HuH-7 (cell line): ENCODE results near the gene SLC25A28.
"Not testable (repeated sequence)": the region's sequence is repeated elsewhere in the genome, so short reads cannot be mapped to it uniquely, and the experiment has no call there.

Experiments
- DNase-seq: peaks from one replicate; pipeline ENCODE4 v3.0.0; 2011; ENCODE audit warnings: low spot score

The SLC25A28 gene

GRCh38 chr10:99628923-99629624 lies 8.8 kb upstream of the SLC25A28 start:
- no peak for DNase-seq

- not testable (repeated sequence) for DNase-seq
These were observed 4.9 kb upstream of the SLC25A28 start for GRCh38 chr10:99625124-99625523.

GRCh38 chr10:99623919-99624318 lies 3.7 kb upstream of the SLC25A28 start:
- no peak for DNase-seq

GRCh38 chr10:99621454-99622251 lies 1.4 kb upstream of the SLC25A28 start:
- DNase-seq, result no peak

GRCh38 chr10:99620711-99621453 lies 643 bp upstream of the SLC25A28 start:
- DNase-seq, result peak; percentile 73

- no peak for DNase-seq
These were observed 994 bp downstream of the SLC25A28 start for GRCh38 chr10:99619090-99619800.

GRCh38 chr10:99617696-99618095 lies 2.5 kb downstream of the SLC25A28 start:
- no peak for DNase-seq

- no peak for DNase-seq
These were observed 4.8 kb downstream of the SLC25A28 start for GRCh38 chr10:99615426-99615825.

- peak; percentile 59 for DNase-seq
These were observed 7.9 kb downstream of the SLC25A28 start for GRCh38 chr10:99612167-99612831.

GRCh38 chr10:99611326-99611725 lies 8.9 kb downstream of the SLC25A28 start:
- no peak for DNase-seq

- DNase-seq, result no peak
These were observed 10.0 kb downstream of the SLC25A28 start for GRCh38 chr10:99610221-99610620.

- DNase-seq, result no peak
These were observed 11.1 kb downstream of the SLC25A28 start for GRCh38 chr10:99609186-99609585.

- DNase-seq, result no peak
These were observed 14.9 kb downstream of the SLC25A28 start for GRCh38 chr10:99605351-99605750.

- DNase-seq, result no peak
These were observed 15.4 kb downstream of the SLC25A28 start for GRCh38 chr10:99604862-99605261.

GRCh38 chr10:99598781-99599509 lies 21.3 kb downstream of the SLC25A28 start:
- no peak for DNase-seq

- DNase-seq, result no peak
These were observed 22.2 kb downstream of the SLC25A28 start for GRCh38 chr10:99598011-99598410.

GRCh38 chr10:99596708-99597107 lies 23.5 kb downstream of the SLC25A28 start:
- DNase-seq, result not testable (repeated sequence)

- DNase-seq, result peak; percentile 47
These were observed 24.3 kb downstream of the SLC25A28 start for GRCh38 chr10:99595770-99596465.

- DNase-seq, result no peak
These were observed 25.0 kb downstream of the SLC25A28 start for GRCh38 chr10:99595236-99595635.

- no peak for DNase-seq
These were observed 26.9 kb downstream of the SLC25A28 start for GRCh38 chr10:99593312-99593711.
